ENCODE measurements around the gene TCHP. TPM values are rescaled to one million over a fixed set of nuclear protein-coding genes. Genes with fewer than 3 reads are reported as not detected.

Gene TCHP
- total RNA-seq, 1 experiment from 2014 or later, result 28.0 TPM

DNA sequence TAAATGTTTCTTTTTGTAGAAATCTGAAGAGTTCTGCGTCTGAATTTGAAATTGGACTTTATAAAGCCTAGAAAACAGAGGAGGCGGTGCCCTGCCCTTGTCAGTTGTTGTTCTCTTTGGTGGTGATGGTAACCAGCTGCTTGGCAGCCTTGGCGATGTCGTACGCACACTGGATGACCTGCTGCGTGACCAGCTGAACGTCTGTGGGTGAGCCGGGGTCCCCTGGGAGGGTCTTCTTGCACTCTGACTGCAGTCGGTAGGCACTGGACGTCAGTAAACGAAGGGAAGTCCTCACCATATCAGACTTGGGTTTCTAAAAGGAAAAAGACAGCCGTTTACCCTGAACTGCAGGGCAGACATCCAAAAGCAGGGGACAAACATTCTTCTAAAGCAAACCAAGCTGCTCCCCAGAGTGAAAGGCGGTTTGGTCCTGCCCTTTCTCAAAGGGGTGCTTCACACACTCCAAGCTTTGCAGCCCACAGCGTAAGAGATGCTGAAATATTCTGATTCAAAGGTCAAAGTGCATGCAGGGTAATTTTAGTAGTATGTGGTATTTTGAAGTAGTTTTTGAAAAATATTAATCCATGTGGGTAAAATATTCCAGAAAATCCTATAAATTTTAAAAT is 32.9 kb downstream of the TCHP start:
- H3K9me3 Mint-ChIP-seq (ENCODE audit: low read depth, unreplicated experiment), result no peaks in the 10 kb centered on the region
- DNase-seq, result no peak
- no peaks in the 10 kb centered on the region for H3K4me1 Mint-ChIP-seq (ENCODE audit: low read depth, unreplicated experiment)
- no peak overlapping the region for H3K27ac Mint-ChIP-seq (ENCODE audit: unreplicated experiment)
- TF ChIP-seq, protein P1, sequence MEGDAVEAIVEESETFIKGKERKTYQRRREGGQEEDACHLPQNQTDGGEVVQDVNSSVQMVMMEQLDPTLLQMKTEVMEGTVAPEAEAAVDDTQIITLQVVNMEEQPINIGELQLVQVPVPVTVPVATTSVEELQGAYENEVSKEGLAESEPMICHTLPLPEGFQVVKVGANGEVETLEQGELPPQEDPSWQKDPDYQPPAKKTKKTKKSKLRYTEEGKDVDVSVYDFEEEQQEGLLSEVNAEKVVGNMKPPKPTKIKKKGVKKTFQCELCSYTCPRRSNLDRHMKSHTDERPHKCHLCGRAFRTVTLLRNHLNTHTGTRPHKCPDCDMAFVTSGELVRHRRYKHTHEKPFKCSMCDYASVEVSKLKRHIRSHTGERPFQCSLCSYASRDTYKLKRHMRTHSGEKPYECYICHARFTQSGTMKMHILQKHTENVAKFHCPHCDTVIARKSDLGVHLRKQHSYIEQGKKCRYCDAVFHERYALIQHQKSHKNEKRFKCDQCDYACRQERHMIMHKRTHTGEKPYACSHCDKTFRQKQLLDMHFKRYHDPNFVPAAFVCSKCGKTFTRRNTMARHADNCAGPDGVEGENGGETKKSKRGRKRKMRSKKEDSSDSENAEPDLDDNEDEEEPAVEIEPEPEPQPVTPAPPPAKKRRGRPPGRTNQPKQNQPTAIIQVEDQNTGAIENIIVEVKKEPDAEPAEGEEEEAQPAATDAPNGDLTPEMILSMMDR (IDR thresholded peaks at IDR 0.05; ENCODE audit: unreplicated experiment), result no peak
- H3K27me3 Mint-ChIP-seq (ENCODE audit: unreplicated experiment), result no peaks in the 10 kb centered on the region
- peaks cover 34% of the 10 kb centered on the region for H3K36me3 Mint-ChIP-seq (ENCODE audit: insufficient read depth, unreplicated experiment)
- intact Hi-C loops (cut with micrococcal nuclease; ENCODE audit: unreplicated experiment), result no loop called here
- no TSS peak for BruUV-seq (replicated peaks)
- CTCF ChIA-PET, result no interaction called here
- no peak overlapping the region for H3K4me3 Mint-ChIP-seq (ENCODE audit: low read depth, unreplicated experiment)

DNA sequence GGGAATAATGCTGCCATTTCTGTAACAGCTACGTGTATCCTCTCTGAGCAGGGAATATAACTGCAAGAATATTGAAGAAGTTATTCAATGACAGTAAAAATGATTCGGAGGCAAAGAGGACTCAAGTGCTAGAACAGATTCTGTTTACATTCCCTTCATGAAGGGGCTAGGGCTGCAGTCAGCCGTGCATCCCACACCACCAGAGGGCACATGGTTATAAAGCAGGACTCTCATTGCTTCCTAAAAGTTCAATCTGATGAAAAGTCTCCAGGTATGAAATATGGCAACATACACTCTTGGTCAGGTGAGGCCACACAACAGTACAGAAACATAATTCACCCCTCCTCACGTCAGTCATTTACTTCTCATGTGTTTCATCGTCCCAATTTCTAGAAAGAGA is 34.0 kb downstream of the TCHP start:
- peak; percentile 11 for DNase-seq
- peaks cover 34% of the 10 kb centered on the region for H3K36me3 Mint-ChIP-seq (ENCODE audit: insufficient read depth, unreplicated experiment)
- H3K27me3 Mint-ChIP-seq (ENCODE audit: unreplicated experiment), result no peaks in the 10 kb centered on the region
- no peak overlapping the region for H3K27ac Mint-ChIP-seq (ENCODE audit: unreplicated experiment)
- BruUV-seq (replicated peaks), result no TSS peak
- CTCF ChIA-PET, result no interaction called here
- no peaks in the 10 kb centered on the region for H3K9me3 Mint-ChIP-seq (ENCODE audit: low read depth, unreplicated experiment)
- TF ChIP-seq, protein P1 (IDR thresholded peaks at IDR 0.05; ENCODE audit: unreplicated experiment), result no peak
- intact Hi-C loops (cut with micrococcal nuclease; ENCODE audit: unreplicated experiment), result no loop called here
- no peaks in the 10 kb centered on the region for H3K4me1 Mint-ChIP-seq (ENCODE audit: low read depth, unreplicated experiment)
- no peak overlapping the region for H3K4me3 Mint-ChIP-seq (ENCODE audit: low read depth, unreplicated experiment)

DNA sequence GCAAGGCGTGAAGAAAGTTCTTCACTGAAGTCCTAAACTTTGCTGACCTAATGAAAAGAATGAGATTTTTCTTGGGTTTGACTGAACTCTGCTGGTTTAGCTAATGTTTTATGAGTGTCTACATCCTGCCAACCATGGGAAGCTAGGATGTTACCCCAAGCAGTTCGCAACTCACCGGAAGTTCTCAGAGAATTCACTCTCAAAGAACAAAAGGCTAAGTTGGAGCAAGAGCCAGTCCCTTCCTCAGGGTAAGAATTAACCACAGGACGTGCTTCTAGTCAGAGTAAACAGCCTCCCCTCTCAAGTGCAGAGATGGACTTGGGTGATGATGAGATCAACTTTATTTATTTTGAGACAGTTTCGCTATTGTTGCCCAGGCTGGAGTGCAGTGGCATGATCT is 37.3 kb downstream of the TCHP start:
- H3K27ac Mint-ChIP-seq (ENCODE audit: unreplicated experiment), result no peak overlapping the region
- H3K9me3 Mint-ChIP-seq (ENCODE audit: low read depth, unreplicated experiment), result no peaks in the 10 kb centered on the region
- no peaks in the 10 kb centered on the region for H3K27me3 Mint-ChIP-seq (ENCODE audit: unreplicated experiment)
- no peak for DNase-seq
- no peak overlapping the region for H3K4me3 Mint-ChIP-seq (ENCODE audit: low read depth, unreplicated experiment)
- intact Hi-C loops (cut with micrococcal nuclease; ENCODE audit: unreplicated experiment), result no loop called here
- TF ChIP-seq, protein P1 (IDR thresholded peaks at IDR 0.05; ENCODE audit: unreplicated experiment), result no peak
- CTCF ChIA-PET, result no interaction called here
- no TSS peak for BruUV-seq (replicated peaks)
- H3K36me3 Mint-ChIP-seq (ENCODE audit: insufficient read depth, unreplicated experiment), result peaks cover 39% of the 10 kb centered on the region
- no peaks in the 10 kb centered on the region for H3K4me1 Mint-ChIP-seq (ENCODE audit: low read depth, unreplicated experiment)

DNA sequence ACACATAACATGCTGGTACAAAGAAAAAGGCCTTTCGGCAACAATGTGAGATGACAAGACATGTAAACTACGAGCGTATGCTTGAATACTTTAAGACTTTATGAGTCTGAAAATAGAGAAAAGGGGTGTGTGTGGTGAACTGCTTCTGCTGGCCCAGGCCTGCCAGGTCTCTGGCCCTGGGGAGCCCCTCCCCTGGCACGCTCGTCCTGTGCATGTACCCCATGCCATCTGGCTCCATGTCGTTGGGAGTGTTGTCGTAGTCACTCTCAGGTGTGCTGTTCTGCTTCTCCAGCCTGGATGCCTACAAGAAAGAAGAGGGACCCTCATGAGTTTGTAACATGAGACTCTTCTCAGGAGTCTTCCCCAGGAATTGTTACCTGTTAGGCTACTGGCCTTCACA is 38.9 kb downstream of the TCHP start:
- no peak overlapping the region for H3K27ac Mint-ChIP-seq (ENCODE audit: unreplicated experiment)
- BruUV-seq (replicated peaks), result no TSS peak
- H3K9me3 Mint-ChIP-seq (ENCODE audit: low read depth, unreplicated experiment), result no peaks in the 10 kb centered on the region
- TF ChIP-seq, protein P1 (IDR thresholded peaks at IDR 0.05; ENCODE audit: unreplicated experiment), result no peak
- no peak for DNase-seq
- CTCF ChIA-PET, result no interaction called here
- H3K4me3 Mint-ChIP-seq (ENCODE audit: low read depth, unreplicated experiment), result no peak overlapping the region
- H3K36me3 Mint-ChIP-seq (ENCODE audit: insufficient read depth, unreplicated experiment), result peaks cover 34% of the 10 kb centered on the region
- no peaks in the 10 kb centered on the region for H3K27me3 Mint-ChIP-seq (ENCODE audit: unreplicated experiment)
- intact Hi-C loops (cut with micrococcal nuclease; ENCODE audit: unreplicated experiment), result no loop called here
- H3K4me1 Mint-ChIP-seq (ENCODE audit: low read depth, unreplicated experiment), result no peaks in the 10 kb centered on the region

All from Calu3 (cell line).